GM23248 (cell line): ENCODE data around the gene EYA3. TPM values are rescaled to one million over a fixed set of nuclear protein-coding genes. Genes with fewer than 3 reads are reported as not detected.

ENCODE experiments used
- DNase-seq: peaks from one replicate; pipeline ENCODE4 v3.0.0-alpha.2; 2015
- H2AFZ ChIP-seq: fragments of 200-600 bp; sonication (generic); 2 replicates; pipeline ENCODE4 v1.6.1; 2016; ENCODE audit warnings: antibody characterized with exemption
- H3F3A ChIP-seq: fragments of 200-600 bp; sonication (generic); 2 replicates; pipeline ENCODE4 v1.6.1; 2016; ENCODE audit warnings: mild to moderate bottlenecking, antibody characterized with exemption, mixed run types; ENCODE audit not compliant: insufficient read depth
- H3K27ac ChIP-seq: fragments of 200-600 bp; sonication (generic); 2 replicates; pipeline ENCODE4 v1.5.1; 2016; ENCODE audit warnings: mild to moderate bottlenecking
- H3K27me3 ChIP-seq: fragments of 200-600 bp; sonication (generic); replicated peaks from 2 replicates; pipeline ENCODE4 v1.6.1; 2016; ENCODE audit warnings: mild to moderate bottlenecking; ENCODE audit not compliant: insufficient read depth
- H3K36me3 ChIP-seq: fragments of 200-600 bp; sonication (generic); 2 replicates; pipeline ENCODE4 v1.6.1; 2016; ENCODE audit warnings: low read depth, mild to moderate bottlenecking
- H3K4me1 ChIP-seq: fragments of 200-600 bp; sonication (generic); 2 replicates; pipeline ENCODE4 v1.6.1; 2016; ENCODE audit warnings: mild to moderate bottlenecking; ENCODE audit not compliant: insufficient read depth
- H3K4me2 ChIP-seq: fragments of 200-600 bp; sonication (generic); one replicate; pipeline ENCODE4 v1.6.1; 2016; ENCODE audit warnings: mild to moderate bottlenecking; ENCODE audit not compliant: unreplicated experiment
- H3K4me3 ChIP-seq: fragments of 200-600 bp; sonication (generic); 2 replicates; pipeline ENCODE4 v1.5.1; 2016; ENCODE audit warnings: mild to moderate bottlenecking
- H3K79me2 ChIP-seq: fragments of 200-600 bp; sonication (generic); 2 replicates; pipeline ENCODE4 v1.6.1; 2016; ENCODE audit warnings: mild to moderate bottlenecking; ENCODE audit not compliant: insufficient read depth
- H3K9ac ChIP-seq: fragments of 200-600 bp; sonication (generic); 2 replicates; pipeline ENCODE4 v1.6.1; 2016; ENCODE audit warnings: mild to moderate bottlenecking
- H3K9me2 ChIP-seq: fragments of 200-600 bp; sonication (generic); 2 replicates; pipeline ENCODE4 v1.6.1; 2016; ENCODE audit warnings: mixed run types, mild to moderate bottlenecking, moderate library complexity; ENCODE audit not compliant: insufficient read depth
- H3K9me3 ChIP-seq: fragments of 200-600 bp; sonication (generic); one replicate; pipeline ENCODE4 v1.6.1; 2017; ENCODE audit warnings: low read depth
- H4K20me1 ChIP-seq: fragments of 200-600 bp; sonication (generic); 2 replicates; pipeline ENCODE4 v1.6.0; 2016; ENCODE audit not compliant: insufficient read depth
- EZH2 ChIP-seq: fragments of 200-600 bp; sonication (generic); IDR thresholded peaks from 2 replicates; pipeline ENCODE4 v1.6.1; 2018; ENCODE audit warnings: antibody characterized with exemption, mild to moderate bottlenecking; ENCODE audit not compliant: insufficient read depth, poor library complexity, severe bottlenecking
- EZH2phosphoT487 ChIP-seq: fragments of 200-600 bp; sonication (generic); IDR thresholded peaks from 2 replicates; pipeline ENCODE4 v1.6.1; 2018; ENCODE audit warnings: antibody characterized with exemption, moderate library complexity, mild to moderate bottlenecking, low read depth; ENCODE audit not compliant: insufficient read depth
- WGBS, 2 experiments: methylation state at CpG; one replicate each; pipeline ENCODE4 v1.1.6; 2015 to 2017; ENCODE audit warnings: low lambda C conversion rate in 2 of 2, low coverage in 1 of 2; ENCODE audit errors: missing lambda C conversion rate in 2 of 2; 5-methylcytosine and 5-hydroxymethylcytosine counted together
- in situ Hi-C: fragments of 300-500 bp; cut with MboI; formaldehyde crosslinking; loops from 2 replicates; pipeline ENCODE4 v1.15.0; 2020
- polyA plus RNA-seq: library from polyadenylated mRNA; unstranded; fragments of >200 nt; fragmentation: Nextera tagmentation; extraction: Ambion mirVana; gene quantifications from 2 replicates; pipeline ENCODE4 v1.2.1, GENCODE V29; 2016
- total RNA-seq: library from RNA; depleted of rRNA; stranded (reverse); fragments of >200 nt; shearing (Covaris generic); gene quantifications from 2 replicates; pipeline ENCODE4 v1.2.3, GENCODE V29; 2014

Gene EYA3
- total and polyA plus RNA-seq, 2 experiments from 2014 or later: 9.1 to 16.9 TPM

GRCh38 chr1:27952147-27952546, 136.3 kb downstream of the EYA3 start:
- H4K20me1 ChIP-seq: no peaks in the 10 kb centered on the region
- no peaks in the 10 kb centered on the region for H3K4me1 ChIP-seq
- no peak overlapping the region for H3K9ac ChIP-seq
- no peaks in the 10 kb centered on the region for H3F3A ChIP-seq
- WGBS, 2 experiments: 25 to 29% methylated on average over 3 of the region's 3 CpGs
- no peaks in the 10 kb centered on the region for H3K79me2 ChIP-seq
- no peaks in the 10 kb centered on the region for H3K36me3 ChIP-seq
- DNase-seq: no peak
- no peak overlapping the region for H3K4me2 ChIP-seq
- no peak overlapping the region for H3K27ac ChIP-seq
- no peaks in the 10 kb centered on the region for H3K9me2 ChIP-seq
- no peaks in the 10 kb centered on the region for H3K9me3 ChIP-seq
- H3K27me3 ChIP-seq: no peaks in the 10 kb centered on the region
- in situ Hi-C loops: no loop called here
- no peak overlapping the region for H3K4me3 ChIP-seq
- no peak overlapping the region for H2AFZ ChIP-seq
- TF ChIP-seq EZH2: no peak

- no peak overlapping the region for H2AFZ ChIP-seq
- no peak overlapping the region for H3K27ac ChIP-seq
- 53 to 61% methylated on average over 3 of the region's 3 CpGs for WGBS, 2 experiments
- TF ChIP-seq EZH2 (no peak), EZH2phosphoT487 (no peak)
- no peaks in the 10 kb centered on the region for H3K9me3 ChIP-seq
- no peaks in the 10 kb centered on the region for H3K9me2 ChIP-seq
- H3F3A ChIP-seq: no peaks in the 10 kb centered on the region
- H4K20me1 ChIP-seq: no peaks in the 10 kb centered on the region
- H3K27me3 ChIP-seq: no peaks in the 10 kb centered on the region
- in situ Hi-C loops: no loop called here
- H3K4me2 ChIP-seq: no peak overlapping the region
- H3K4me3 ChIP-seq: no peak overlapping the region
- H3K36me3 ChIP-seq: no peaks in the 10 kb centered on the region
- DNase-seq: no peak
- H3K4me1 ChIP-seq: no peaks in the 10 kb centered on the region
- no peak overlapping the region for H3K9ac ChIP-seq
- no peaks in the 10 kb centered on the region for H3K79me2 ChIP-seq
Measured at GRCh38 chr1:27951396-27951795, 137.0 kb downstream of the EYA3 start.

DNA sequence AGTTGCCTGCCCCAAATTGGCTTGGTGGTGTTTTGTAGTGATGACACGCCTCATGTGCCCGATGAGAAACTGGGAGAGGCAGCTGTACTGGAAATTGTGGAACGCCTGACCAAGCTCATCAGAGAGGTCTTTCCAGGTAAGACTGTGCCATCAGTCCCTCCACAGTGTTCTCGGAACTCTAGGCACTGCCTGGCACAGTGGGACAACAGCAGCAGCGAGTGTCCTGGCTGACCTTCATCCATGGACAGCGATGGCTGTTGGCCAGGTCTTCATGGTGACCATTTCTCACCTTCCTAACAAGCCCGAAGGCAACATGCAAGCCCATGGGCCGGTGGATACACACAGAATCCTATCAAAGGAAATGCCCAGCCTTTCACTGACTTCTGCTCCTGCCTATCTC, 139.4 kb downstream of the EYA3 start:
- no peak overlapping the region for H3K27ac ChIP-seq
- no peak for TF ChIP-seq EZH2
- TF ChIP-seq EZH2phosphoT487: no peak

GRCh38 chr1:27945020-27945419, 143.4 kb downstream of the EYA3 start:
- DNase-seq: no peak
- 53 to 77% methylated on average over 5 of the region's 5 CpGs for WGBS, 2 experiments
- no peak for TF ChIP-seq EZH2
- TF ChIP-seq EZH2phosphoT487: no peak

More for the DNA sequence above, 139.4 kb downstream of the EYA3 start:
- Histone ChIP-seq H3K27me3 (no peaks in the 10 kb centered on the region), H4K20me1 (no peaks in the 10 kb centered on the region), H3K36me3 (no peaks in the 10 kb centered on the region), H2AFZ (no peak overlapping the region), H3F3A (no peaks in the 10 kb centered on the region), H3K9me2 (no peaks in the 10 kb centered on the region), H3K4me3 (no peak overlapping the region), H3K4me1 (no peaks in the 10 kb centered on the region), H3K79me2 (no peaks in the 10 kb centered on the region), H3K4me2 (no peak overlapping the region), H3K9ac (no peak overlapping the region), H3K9me3 (no peaks in the 10 kb centered on the region)
- WGBS, 2 experiments: 79 to 85% methylated on average over 8 of the region's 8 CpGs
- DNase-seq: no peak
- in situ Hi-C loops: no loop called here

More at GRCh38 chr1:27945020-27945419, 143.4 kb downstream of the EYA3 start:
- Histone ChIP-seq H3K9me2 (no peaks in the 10 kb centered on the region), H3F3A (no peaks in the 10 kb centered on the region), H3K27ac (no peak overlapping the region), H3K36me3 (no peaks in the 10 kb centered on the region), H4K20me1 (no peaks in the 10 kb centered on the region), H2AFZ (no peak overlapping the region), H3K4me2 (no peak overlapping the region), H3K79me2 (no peaks in the 10 kb centered on the region), H3K9me3 (no peaks in the 10 kb centered on the region), H3K9ac (no peak overlapping the region), H3K4me3 (no peak overlapping the region), H3K4me1 (no peaks in the 10 kb centered on the region), H3K27me3 (no peaks in the 10 kb centered on the region)
- in situ Hi-C loops: no loop called here
